Measurements from ENCODE around the gene MGA. TPM values are rescaled to one million over a fixed set of nuclear protein-coding genes. Genes with fewer than 3 reads are reported as not detected.

The MGA gene
- total RNA-seq, 1 donor from 2014 or later: 58.3 TPM

GRCh38 chr15:41772720-41773331, 112.6 kb downstream of the MGA start:
- intact Hi-C loops (cut with micrococcal nuclease): loop anchor here (1.0 to 5.0 kb wide), 6 partner anchors 38 to 311 kb away; no protein-coding TSS in a partner anchor
- H3K36me3 Mint-ChIP-seq (ENCODE audit: low read depth): peaks cover 22% of the 10 kb centered on the region
- ChIA-PET CTCF (interaction anchor here (0.7 to 9.8 kb wide), 22 partner anchors 11 to 365 kb away, joined by 3 to 309 read pairs (median 6); partner anchors contain the start of gene EHD4), POLR2A (interaction anchor here (0.6 to 3.4 kb wide), 9 partner anchors 10 to 289 kb away, joined by 4 to 49 read pairs (median 5); partner anchors contain the start of gene EHD4)
- H3K27me3 Mint-ChIP-seq: no peaks in the 10 kb centered on the region
- no peak for ATAC-seq (ENCODE audit: low read depth)
- no peak for DNase-seq
- H3K4me1 Mint-ChIP-seq: peaks cover 44% of the 10 kb centered on the region
- H3K9me3 Mint-ChIP-seq: no peaks in the 10 kb centered on the region
- peak overlapping the region; percentile 94 for H3K27ac Mint-ChIP-seq
- H3K4me3 Mint-ChIP-seq: peak overlapping the region; percentile 93
- no peak for TF ChIP-seq CTCF (IDR thresholded peaks at IDR 0.05)

GRCh38 chr15:41773332-41773728, 113.1 kb downstream of the MGA start:
- peak overlapping the region; percentile 94 for H3K27ac Mint-ChIP-seq
- ChIA-PET CTCF (interaction anchor here (0.7 to 9.8 kb wide), 29 partner anchors 11 to 364 kb away, joined by 3 to 309 read pairs (median 6); partner anchors contain the start of genes EHD4 and JMJD7), POLR2A (interaction anchor here (0.6 to 3.4 kb wide), 14 partner anchors 10 to 198 kb away, joined by 3 to 49 read pairs (median 6); partner anchors contain the start of genes EHD4 and MGA)
- H3K36me3 Mint-ChIP-seq (ENCODE audit: low read depth): peaks cover 17% of the 10 kb centered on the region
- ATAC-seq (ENCODE audit: low read depth) (no peak), DNase-seq (no peak)
- H3K9me3 Mint-ChIP-seq: no peaks in the 10 kb centered on the region
- intact Hi-C loops (cut with micrococcal nuclease): loop anchor here (5.0 kb wide), 2 partner anchors 76 to 214 kb away; no protein-coding TSS in a partner anchor
- no peaks in the 10 kb centered on the region for H3K27me3 Mint-ChIP-seq
- peaks cover 49% of the 10 kb centered on the region for H3K4me1 Mint-ChIP-seq
- no peak for TF ChIP-seq CTCF (IDR thresholded peaks at IDR 0.05)
- H3K4me3 Mint-ChIP-seq: peak overlapping the region; percentile 93

- Mint-ChIP-seq H3K36me3 (ENCODE audit: low read depth) (peaks cover 13% of the 10 kb centered on the region), H3K27ac (peak overlapping the region; percentile 94), H3K4me1 (peaks cover 53% of the 10 kb centered on the region), H3K27me3 (no peaks in the 10 kb centered on the region), H3K9me3 (no peaks in the 10 kb centered on the region), H3K4me3 (peak overlapping the region; percentile 93)
- CTCF ChIA-PET: interaction anchor here (0.7 to 9.8 kb wide), 31 partner anchors 10 to 364 kb away, joined by 3 to 309 read pairs (median 5); partner anchors contain the start of genes EHD4 and JMJD7
- TF ChIP-seq CTCF (IDR thresholded peaks at IDR 0.05): no peak
- POLR2A ChIA-PET: interaction anchor here (0.6 to 3.4 kb wide), 15 partner anchors 9 to 197 kb away, joined by 3 to 49 read pairs (median 6); partner anchors contain the start of genes EHD4 and MGA
- intact Hi-C loops (cut with micrococcal nuclease): loop anchor here (1.0 to 5.0 kb wide), 10 partner anchors 10 to 308 kb away; partner anchors contain the start of genes EHD4, JMJD7, MGA and TYRO3
- ATAC-seq (ENCODE audit: low read depth): no peak
- DNase-seq: no peak
Observed at GRCh38 chr15:41773729-41774061, 113.5 kb downstream of the MGA start.

GRCh38 chr15:41774062-41774881, 114.1 kb downstream of the MGA start, which contains the start of gene MAPKBP1:
TSS of gene MAPKBP1 (plus strand) at chr15:41774484. CDS start at chr15:41775276, 792 bp downstream.
- H3K36me3 Mint-ChIP-seq (ENCODE audit: low read depth): peaks cover 11% of the 10 kb centered on the region
- CTCF ChIA-PET: interaction anchor here (0.7 to 9.8 kb wide), 29 partner anchors 10 to 310 kb away, joined by 3 to 309 read pairs (median 5); partner anchors contain the start of genes EHD4 and JMJD7
- intact Hi-C loops (cut with micrococcal nuclease): loop anchor here (1.0 to 5.0 kb wide), 10 partner anchors 9 to 309 kb away; partner anchors contain the start of genes EHD4, JMJD7, MGA and TYRO3
- ATAC-seq (ENCODE audit: low read depth) (peak; percentile 92), DNase-seq (peak; percentile 98)
- H3K9me3 Mint-ChIP-seq: no peaks in the 10 kb centered on the region
- no peak for TF ChIP-seq CTCF (IDR thresholded peaks at IDR 0.05)
- H3K27me3 Mint-ChIP-seq: no peaks in the 10 kb centered on the region
- POLR2A ChIA-PET: interaction anchor here (0.6 to 3.4 kb wide), 17 partner anchors 9 to 1736 kb away, joined by 3 to 49 read pairs (median 7); partner anchors contain the start of genes EHD4 and MGA
- peak within 1 kb of the TSS; percentile 94 for H3K27ac Mint-ChIP-seq
- peaks cover 56% of the 10 kb centered on the region for H3K4me1 Mint-ChIP-seq
- H3K4me3 Mint-ChIP-seq: peak within 1 kb of the TSS; percentile 93
